Measurements from ENCODE around the gene LIPG. TPM values are rescaled to one million over a fixed set of nuclear protein-coding genes. Genes with fewer than 3 reads are reported as not detected.

Gene LIPG
- polyA plus RNA-seq, 1 donor from 2014 or later, result 0.85 TPM

GRCh38 chr18:49646873-49647272, 85.0 kb downstream of the LIPG start:
- TF ChIP-seq EZH2 (IDR thresholded peaks at IDR 0.05; ENCODE audit: borderline replicate concordance, insufficient read depth, low read length, poor library complexity, severe bottlenecking), result no peak
- TF ChIP-seq TAF1 (IDR thresholded peaks at IDR 0.05; ENCODE audit: low read depth), result no peak
- no peak for TF ChIP-seq RAD21 (conservative IDR thresholded peaks at IDR 0.05)
- no peak for TF ChIP-seq MXI1 (conservative IDR thresholded peaks at IDR 0.05; ENCODE audit: poor library complexity, severe bottlenecking)
- TF ChIP-seq REST (IDR thresholded peaks at IDR 0.05; ENCODE audit: borderline replicate concordance), result no peak
- TF ChIP-seq CTCF (IDR thresholded peaks at IDR 0.05; ENCODE audit: poor library complexity, severe bottlenecking), result no peak
- no peak for TF ChIP-seq SMC3 (conservative IDR thresholded peaks at IDR 0.05; ENCODE audit: poor library complexity)
- no peak for TF ChIP-seq POLR2AphosphoS5 (IDR thresholded peaks at IDR 0.05)
- TF ChIP-seq EP300 (conservative IDR thresholded peaks at IDR 0.05; ENCODE audit: poor library complexity, severe bottlenecking), result no peak
- Histone ChIP-seq H3K36me3 (ENCODE audit: insufficient read depth, low read length) (no peaks in the 10 kb centered on the region), H2AFZ (ENCODE audit: low read depth, low read length) (no peak overlapping the region)

GRCh38 chr18:49647496-49648168, 85.8 kb downstream of the LIPG start:
- no peak for TF ChIP-seq REST (IDR thresholded peaks at IDR 0.05; ENCODE audit: borderline replicate concordance)
- no peak for TF ChIP-seq MXI1 (conservative IDR thresholded peaks at IDR 0.05; ENCODE audit: poor library complexity, severe bottlenecking)
- TF ChIP-seq EP300 (conservative IDR thresholded peaks at IDR 0.05; ENCODE audit: poor library complexity, severe bottlenecking), result no peak
- TF ChIP-seq RAD21 (conservative IDR thresholded peaks at IDR 0.05), result no peak
- Histone ChIP-seq H3K36me3 (ENCODE audit: insufficient read depth, low read length) (no peaks in the 10 kb centered on the region), H3K27ac (ENCODE audit: low read length) (no peak overlapping the region), H3K27me3 (ENCODE audit: insufficient read depth, low read depth, low read length) (no peaks in the 10 kb centered on the region), H3K9me2 (ENCODE audit: insufficient read depth, low read length) (no peaks in the 10 kb centered on the region), H3K9me3 (ENCODE audit: low read length) (no peaks in the 10 kb centered on the region), H4K20me1 (ENCODE audit: insufficient read depth) (no peaks in the 10 kb centered on the region), H3K4me2 (ENCODE audit: low read length) (no peak overlapping the region), H3F3A (ENCODE audit: insufficient read depth, low read length, poor library complexity, severe bottlenecking) (no peaks in the 10 kb centered on the region), H3K4me3 (ENCODE audit: low read length) (no peak overlapping the region), H3K79me2 (replicated peaks; ENCODE audit: insufficient read depth, low read length) (no peaks in the 10 kb centered on the region), H3K9ac (ENCODE audit: low read length) (no peak overlapping the region), H2AFZ (ENCODE audit: low read depth, low read length) (no peak overlapping the region)

More at GRCh38 chr18:49646873-49647272, 85.0 kb downstream of the LIPG start:
- H3F3A ChIP-seq (ENCODE audit: insufficient read depth, low read length, poor library complexity, severe bottlenecking), result no peaks in the 10 kb centered on the region
- H3K27ac ChIP-seq (ENCODE audit: low read length), result no peak overlapping the region
- H3K27me3 ChIP-seq (ENCODE audit: insufficient read depth, low read depth, low read length), result no peaks in the 10 kb centered on the region
- H4K20me1 ChIP-seq (ENCODE audit: insufficient read depth), result no peaks in the 10 kb centered on the region
- no peaks in the 10 kb centered on the region for H3K9me2 ChIP-seq (ENCODE audit: insufficient read depth, low read length)
- H3K79me2 ChIP-seq (replicated peaks; ENCODE audit: insufficient read depth, low read length), result no peaks in the 10 kb centered on the region
- H3K4me2 ChIP-seq (ENCODE audit: low read length), result no peak overlapping the region
- H3K9me3 ChIP-seq (ENCODE audit: low read length), result no peaks in the 10 kb centered on the region
- no peak overlapping the region for H3K4me3 ChIP-seq (ENCODE audit: low read length)
- H3K9ac ChIP-seq (ENCODE audit: low read length), result no peak overlapping the region
